HT-29 (cell line): ENCODE measurements around the gene KRTAP23-1. TPM values are rescaled to one million over a fixed set of nuclear protein-coding genes. Genes with fewer than 3 reads are reported as not detected.

Source experiments
- DNase-seq: peaks from one replicate; pipeline ENCODE4 v3.0.0-alpha.2; 2015; ENCODE audit warnings: low spot score
- small RNA-seq: library from RNA; depleted of rRNA; stranded (forward); fragments of <200 nt; gene quantifications from one replicate; pipeline ENCODE3, GENCODE V24; 2014
- total RNA-seq: library from RNA; depleted of rRNA; stranded (reverse); fragments of >200 nt; shearing (Covaris generic); gene quantifications from 2 replicates; pipeline ENCODE4 v1.2.3, GENCODE V29; 2014; rRNA removed

KRTAP23-1 gene
- total RNA-seq, 1 experiment from 2014 or later = not detected

- no peak for DNase-seq
Observed at GRCh38 chr21:30306884-30307283, 41.5 kb downstream of the KRTAP23-1 start.

- DNase-seq = no peak
Observed at GRCh38 chr21:30305136-30305535, 43.3 kb downstream of the KRTAP23-1 start.

Small RNA genes lying within 50 kb of the gene (small RNA-seq; reads per million reads assigned to genes)
- gene KRTAP23-1 (not detected), gene MIR4327 (not detected)

Other genes starting within 250 kb of the KRTAP23-1 start
- not detected in 2 replicates for gene CLDN17, start 181.8 kb downstream of the KRTAP23-1 start, total RNA-seq
- gene CLDN8, start 132.5 kb downstream of the KRTAP23-1 start, total RNA-seq = not detected in 2 replicates
- gene KRTAP24-1, start 65.7 kb downstream of the KRTAP23-1 start, total RNA-seq = not detected in 2 replicates
- gene KRTAP25-1, start 59.1 kb downstream of the KRTAP23-1 start, total RNA-seq = not detected in 2 replicates
- not detected in 2 replicates for gene KRTAP26-1, start 28.3 kb downstream of the KRTAP23-1 start, total RNA-seq
- gene KRTAP27-1, start 10.9 kb downstream of the KRTAP23-1 start, total RNA-seq = not detected in 2 replicates
- not detected in 2 replicates for gene KRTAP13-2, start 23.7 kb upstream of the KRTAP23-1 start, total RNA-seq
- not detected in 2 replicates for gene KRTAP13-1, start 47.4 kb upstream of the KRTAP23-1 start, total RNA-seq
- not detected in 2 replicates for gene KRTAP13-3, start 77.3 kb upstream of the KRTAP23-1 start, total RNA-seq
- gene KRTAP13-4, start 81.6 kb upstream of the KRTAP23-1 start, total RNA-seq = not detected in 2 replicates
- not detected in 2 replicates for gene KRTAP15-1, start 91.7 kb upstream of the KRTAP23-1 start, total RNA-seq
- gene KRTAP19-1, start 131.8 kb upstream of the KRTAP23-1 start, total RNA-seq = not detected in 2 replicates
- gene KRTAP19-2, start 138.8 kb upstream of the KRTAP23-1 start, total RNA-seq = not detected in 2 replicates
- not detected in 2 replicates for gene KRTAP19-3, start 143.4 kb upstream of the KRTAP23-1 start, total RNA-seq
- gene KRTAP19-4, start 148.6 kb upstream of the KRTAP23-1 start, total RNA-seq = not detected in 2 replicates
- not detected in 2 replicates for gene KRTAP19-5, start 153.5 kb upstream of the KRTAP23-1 start, total RNA-seq
- gene KRTAP19-6, start 193.3 kb upstream of the KRTAP23-1 start, total RNA-seq = not detected in 2 replicates
- not detected in 2 replicates for gene KRTAP19-7, start 212.7 kb upstream of the KRTAP23-1 start, total RNA-seq
- gene KRTAP22-2, start 241.8 kb upstream of the KRTAP23-1 start, total RNA-seq = not detected in 2 replicates
- not detected in 2 replicates for gene KRTAP6-3, start 243.8 kb upstream of the KRTAP23-1 start, total RNA-seq